Uterus (tissue), 4 donors: ENCODE measurements around the gene NHP2. TPM values are rescaled to one million over a fixed set of nuclear protein-coding genes. Genes with fewer than 3 reads are reported as not detected.

ENCODE experiments used
- DNase-seq, 2 donors: peaks; one replicate each; pipeline ENCODE4 v3.0.0-alpha.2; 2019 to 2020
- H3K27ac ChIP-seq, 2 donors: fragments of 200-600 bp; sonication (generic); 1 replicate in 1 of 2; 2 replicates in 1 of 2; pipeline ENCODE4 v1.5.1; 2016 to 2018
- H3K27me3 ChIP-seq, 2 donors: fragments of 200-600 bp; sonication (generic); one replicate each; pipeline ENCODE4 v1.5.1; 2018 to 2019; ENCODE audit warnings: control low read depth in 1 of 2
- H3K36me3 ChIP-seq, 2 donors: fragments of 200-600 bp; sonication (generic); one replicate each; pipeline ENCODE4 v1.5.1; 2019; ENCODE audit warnings: control low read depth in 1 of 2
- H3K4me1 ChIP-seq, 2 donors: fragments of 200-600 bp; sonication (generic); one replicate each; pipeline ENCODE4 v1.5.1; 2018 to 2019; ENCODE audit warnings: control low read depth in 1 of 2
- H3K4me3 ChIP-seq, 2 donors: fragments of 200-600 bp; sonication (generic); 1 replicate in 1 of 2; 2 replicates in 1 of 2; pipeline ENCODE4 v1.5.1; 2018 to 2019; ENCODE audit warnings: mild to moderate bottlenecking in 1 of 2
- H3K9me3 ChIP-seq, 2 donors: fragments of 200-600 bp; sonication (generic); one replicate each; pipeline ENCODE4 v1.5.1; 2019; ENCODE audit warnings: control low read depth in 1 of 2
- CTCF ChIP-seq, 4 experiments: fragments of 200-600 bp in 2 of 4; fragments of 450-650 bp in 2 of 4; sonication (generic) in 2 of 4; IDR thresholded peaks; one replicate each; pipeline ENCODE4 v1.5.1; 2016 to 2019; ENCODE audit warnings: antibody characterized with exemption in 4 of 4, mild to moderate bottlenecking in 2 of 4, moderate library complexity in 1 of 4
- POLR2A ChIP-seq, 2 donors: fragments of 450-650 bp; IDR thresholded peaks; one replicate each; pipeline ENCODE4 v1.6.1; 2016; ENCODE audit warnings: antibody characterized with exemption in 2 of 2, mild to moderate bottlenecking in 1 of 2, moderate library complexity in 1 of 2
- intact Hi-C: fragments of 100-400 bp; cut with DNase I; formaldehyde crosslinking; loops from one replicate; pipeline ENCODE4 v1.15.1; 2023; ENCODE audit warnings: low total_unique reads
- total RNA-seq, 4 donors: library from RNA; depleted of rRNA in 3 of 4; stranded (reverse); fragments of >200 nt in 3 of 4; gene quantifications; one replicate each; pipeline versions ENCODE4 v1.1.0 to v1.2.4, GENCODE V29; 2014 to 2023
- donor health status: DM: yes; HTN: yes; CAD: no.

Gene NHP2
- total RNA-seq, 4 donors from 2014 or later = 83.4 to 180 (median 147) TPM

- DNase-seq = no peak
- intact Hi-C loops = no loop called here
- Histone ChIP-seq H3K9me3 (no peaks in the 10 kb centered on the region), H3K27ac (no peak overlapping the region), H3K36me3 (no peaks in the 10 kb centered on the region), H3K27me3 (no peaks in the 10 kb centered on the region), H3K4me3 (no peak overlapping the region), H3K4me1 (no peaks in the 10 kb centered on the region)
- TF ChIP-seq POLR2A (IDR thresholded peaks at IDR 0.05) (no peak), CTCF (IDR thresholded peaks at IDR 0.05) (no peak)
These were observed 40.3 kb upstream of the NHP2 start for GRCh38 chr5:178194026-178194425.

- H3K9me3 ChIP-seq = no peaks in the 10 kb centered on the region
- no peaks in the 10 kb centered on the region for H3K36me3 ChIP-seq
- no peaks in the 10 kb centered on the region for H3K4me1 ChIP-seq
- H3K27me3 ChIP-seq = no peaks in the 10 kb centered on the region
- intact Hi-C loops = no loop called here
- no peak overlapping the region for H3K27ac ChIP-seq
- DNase-seq = no peak
- no peak overlapping the region for H3K4me3 ChIP-seq
- TF ChIP-seq CTCF (IDR thresholded peaks at IDR 0.05) = no peak
- TF ChIP-seq POLR2A (IDR thresholded peaks at IDR 0.05) = no peak
These were observed 39.6 kb upstream of the NHP2 start for GRCh38 chr5:178193251-178193809.

GRCh38 chr5:178192787-178193186 lies 39.1 kb upstream of the NHP2 start:
- no peaks in the 10 kb centered on the region for H3K27me3 ChIP-seq
- intact Hi-C loops = no loop called here
- no peak overlapping the region for H3K4me3 ChIP-seq
- H3K36me3 ChIP-seq = no peaks in the 10 kb centered on the region
- H3K4me1 ChIP-seq = no peaks in the 10 kb centered on the region
- H3K27ac ChIP-seq = no peak overlapping the region
- no peaks in the 10 kb centered on the region for H3K9me3 ChIP-seq
- no peak for DNase-seq
- no peak for TF ChIP-seq POLR2A (IDR thresholded peaks at IDR 0.05)
- no peak for TF ChIP-seq CTCF (IDR thresholded peaks at IDR 0.05)

GRCh38 chr5:178192244-178192643 lies 38.6 kb upstream of the NHP2 start:
- no peaks in the 10 kb centered on the region for H3K27me3 ChIP-seq
- no peak overlapping the region for H3K4me3 ChIP-seq
- no peaks in the 10 kb centered on the region for H3K4me1 ChIP-seq
- intact Hi-C loops = no loop called here
- H3K27ac ChIP-seq = no peak overlapping the region
- no peaks in the 10 kb centered on the region for H3K9me3 ChIP-seq
- no peaks in the 10 kb centered on the region for H3K36me3 ChIP-seq
- no peak for TF ChIP-seq CTCF (IDR thresholded peaks at IDR 0.05)
- no peak for TF ChIP-seq POLR2A (IDR thresholded peaks at IDR 0.05)
- no peak for DNase-seq

- intact Hi-C loops = no loop called here
- TF ChIP-seq POLR2A (IDR thresholded peaks at IDR 0.05) (no peak), CTCF (IDR thresholded peaks at IDR 0.05) (no peak)
- Histone ChIP-seq H3K4me3 (no peak overlapping the region), H3K27me3 (no peaks in the 10 kb centered on the region), H3K9me3 (no peaks in the 10 kb centered on the region), H3K27ac (no peak overlapping the region), H3K36me3 (no peaks in the 10 kb centered on the region), H3K4me1 (no peaks in the 10 kb centered on the region)
- DNase-seq = no peak
These were observed 38.0 kb upstream of the NHP2 start for GRCh38 chr5:178191661-178192060.
